HCEC 1CT (cell line): Measurements from ENCODE around the gene ZFYVE21.

Experiments
- DNase-seq: peaks from one replicate; pipeline ENCODE4 v3.0.0-alpha.2; 2017

ZFYVE21 gene

GRCh38 chr14:103706551-103707328, 8.9 kb upstream of the ZFYVE21 start:
- DNase-seq = no peak

GRCh38 chr14:103707329-103708263, 8.0 kb upstream of the ZFYVE21 start:
- no peak for DNase-seq

GRCh38 chr14:103708750-103709187, 6.8 kb upstream of the ZFYVE21 start:
- no peak for DNase-seq

- no peak for DNase-seq
These were observed 5.8 kb upstream of the ZFYVE21 start for GRCh38 chr14:103709814-103710213.

- DNase-seq = no peak
These were observed 4.7 kb upstream of the ZFYVE21 start for GRCh38 chr14:103710771-103711377.

- no peak for DNase-seq
These were observed 3.8 kb upstream of the ZFYVE21 start for GRCh38 chr14:103711516-103712431.

GRCh38 chr14:103712633-103713247, 2.9 kb upstream of the ZFYVE21 start:
- no peak for DNase-seq

GRCh38 chr14:103713304-103714062, 2.1 kb upstream of the ZFYVE21 start:
- no peak for DNase-seq

- no peak for DNase-seq
These were observed 1.4 kb upstream of the ZFYVE21 start for GRCh38 chr14:103714063-103714724.

GRCh38 chr14:103716091-103716801, 636 bp downstream of the ZFYVE21 start:
- DNase-seq = peak; percentile 17

GRCh38 chr14:103716899-103717411, 1.3 kb downstream of the ZFYVE21 start:
- no peak for DNase-seq

GRCh38 chr14:103718572-103718971, 3.0 kb downstream of the ZFYVE21 start:
- no peak for DNase-seq

- DNase-seq = no peak
These were observed 4.1 kb downstream of the ZFYVE21 start for GRCh38 chr14:103719751-103720150.

GRCh38 chr14:103721334-103722120, 5.9 kb downstream of the ZFYVE21 start:
- DNase-seq = no peak

- DNase-seq = no peak
These were observed 8.1 kb downstream of the ZFYVE21 start for GRCh38 chr14:103723748-103724081.

GRCh38 chr14:103724116-103724515, 8.5 kb downstream of the ZFYVE21 start:
- no peak for DNase-seq

- no peak for DNase-seq
These were observed 9.5 kb downstream of the ZFYVE21 start for GRCh38 chr14:103725001-103725682.

- DNase-seq = no peak
These were observed 10.3 kb downstream of the ZFYVE21 start for GRCh38 chr14:103725739-103726395.
